ENCODE measurements around the gene CARD8.
A peak's percentile ranks its signal among the peaks of the same experiment; 100 is the strongest.

Gene CARD8

DNA sequence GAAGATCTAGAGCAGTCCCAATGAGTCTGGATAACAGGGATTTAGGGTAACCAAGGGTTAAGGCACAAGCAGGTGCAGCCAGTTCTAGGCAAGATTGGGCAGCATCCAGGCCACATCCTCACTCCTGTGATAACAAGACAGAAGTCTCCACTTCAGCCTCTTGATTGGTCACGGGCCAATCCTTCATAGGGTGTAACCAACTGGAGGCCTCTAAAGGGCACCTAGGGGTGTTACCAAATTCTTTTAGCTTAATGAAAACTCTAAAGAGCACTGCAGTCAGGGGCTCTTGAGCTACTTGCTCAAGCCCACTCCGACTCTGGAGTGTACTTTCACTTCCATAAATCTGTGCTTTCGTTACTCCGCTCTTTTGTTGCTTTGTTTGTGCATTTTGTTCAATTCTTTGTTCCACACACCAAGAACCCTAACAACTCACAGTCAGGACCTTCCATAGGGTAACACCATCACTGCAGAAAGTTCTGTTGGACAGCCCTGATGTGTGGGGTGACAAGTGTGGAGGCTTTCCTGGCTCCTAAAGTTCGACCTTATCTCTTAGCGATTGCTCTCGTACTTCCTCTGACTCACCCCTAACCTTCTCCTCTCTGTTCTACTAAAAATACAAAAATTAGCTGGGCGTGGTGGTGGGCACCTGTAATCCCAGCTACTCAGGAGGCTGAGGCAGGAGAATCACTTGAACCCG, 49.2 kb downstream of the CARD8 start:
- Histone ChIP-seq H3K27ac (ENCODE audit: low read length) (no peak overlapping the region), H3K9me3 (ENCODE audit: control insufficient read depth in 1 of 2, low read length in 2 of 2) (no peaks in the 10 kb centered on the region), H3K4me3 (ENCODE audit: low read depth in 1 of 2, low read length in 2 of 2) (no peak overlapping the region), H3K4me1 (ENCODE audit: control insufficient read depth in 1 of 2, insufficient read depth in 2 of 2, low read length in 2 of 2) (peaks cover 4 to 14% of the 10 kb centered on the region in 2 donors), H3K36me3 (ENCODE audit: control insufficient read depth in 1 of 2, insufficient read depth in 2 of 2, low read length in 2 of 2) (peaks cover 7 to 10% of the 10 kb centered on the region in 2 donors), H3K27me3 (ENCODE audit: low read depth, low read length) (no peaks in the 10 kb centered on the region)

DNA sequence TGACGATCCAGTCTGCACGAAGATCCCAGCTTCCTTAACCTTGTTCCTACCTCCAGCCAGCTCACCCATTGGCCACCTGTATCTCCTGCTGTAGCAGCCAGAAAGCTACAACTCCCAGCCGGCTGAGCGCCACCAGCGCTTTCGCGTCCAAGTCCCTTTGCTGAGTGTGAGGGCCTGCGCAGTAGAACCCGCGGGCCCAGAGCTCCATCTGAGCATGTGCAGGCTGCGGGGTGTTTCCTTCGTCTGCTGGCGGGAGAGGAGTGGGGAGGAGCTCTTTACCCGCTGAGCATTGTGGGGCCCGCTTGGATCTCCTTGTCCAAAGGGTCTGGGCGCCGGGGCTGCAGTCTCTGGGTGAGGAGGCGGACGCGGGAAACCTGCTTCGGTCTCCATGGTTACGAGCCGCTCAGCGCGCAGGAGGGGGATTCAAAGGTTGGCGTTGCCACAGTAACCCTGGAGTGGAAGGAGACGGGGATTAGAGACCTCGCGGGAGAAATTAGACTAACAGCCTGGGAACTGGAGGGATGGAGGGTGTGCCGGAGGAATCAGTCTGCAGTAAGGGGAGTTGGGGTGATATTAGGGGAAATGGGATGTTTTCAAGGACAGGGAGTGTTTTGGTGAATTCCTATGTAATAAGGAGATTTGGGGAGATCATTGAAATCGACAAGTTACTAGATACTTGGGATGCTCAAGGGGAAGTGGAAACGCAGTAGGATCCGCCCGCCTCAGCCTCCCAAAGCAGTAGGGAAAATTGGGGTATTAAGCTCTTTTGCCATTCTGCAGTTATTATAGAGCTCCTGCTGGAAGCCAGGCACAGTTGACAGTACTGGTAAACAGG, 51.7 kb downstream of the CARD8 start:
- H3K27me3 ChIP-seq (ENCODE audit: low read depth, low read length) = no peaks in the 10 kb centered on the region
- peaks cover 4 to 14% of the 10 kb centered on the region in 2 donors for H3K4me1 ChIP-seq (ENCODE audit: control insufficient read depth in 1 of 2, insufficient read depth in 2 of 2, low read length in 2 of 2)
- no peaks in the 10 kb centered on the region for H3K9me3 ChIP-seq (ENCODE audit: control insufficient read depth in 1 of 2, low read length in 2 of 2)
- H3K36me3 ChIP-seq (ENCODE audit: control insufficient read depth in 1 of 2, insufficient read depth in 2 of 2, low read length in 2 of 2) = no peaks in the 10 kb centered on the region
- peak overlapping the region; percentile 77 for H3K27ac ChIP-seq (ENCODE audit: low read length)
- H3K4me3 ChIP-seq (ENCODE audit: low read depth in 1 of 2, low read length in 2 of 2) = peak overlapping the region; percentile 93 to 98

DNA sequence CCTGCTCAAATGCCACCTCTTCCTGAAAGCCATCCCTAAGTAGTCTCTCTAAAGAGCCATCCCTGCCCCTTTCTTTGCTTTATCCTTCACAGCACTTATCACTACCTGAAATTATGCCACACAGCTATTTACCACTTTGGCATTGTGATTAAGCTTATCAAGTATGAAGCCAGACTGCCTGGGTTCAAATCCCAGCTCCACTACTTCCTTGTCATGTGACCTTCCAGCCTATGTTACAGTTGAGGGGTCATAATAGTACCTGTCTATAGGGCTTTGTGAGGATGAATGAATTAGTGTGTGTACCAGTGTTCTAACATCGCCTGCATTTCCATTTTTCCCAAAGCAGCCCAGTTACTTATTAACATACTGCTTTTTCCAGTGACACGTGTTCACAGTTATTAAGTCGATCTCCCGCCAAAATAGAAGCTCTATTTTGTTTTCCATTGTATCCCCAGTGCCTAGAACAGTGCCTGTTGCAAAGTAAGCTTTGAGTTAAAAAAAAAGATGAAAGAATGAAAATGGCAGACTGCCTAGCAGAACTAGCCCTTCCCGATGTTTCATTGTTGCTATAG, 52.4 kb downstream of the CARD8 start:
- peaks cover 4 to 14% of the 10 kb centered on the region in 2 donors for H3K4me1 ChIP-seq (ENCODE audit: control insufficient read depth in 1 of 2, insufficient read depth in 2 of 2, low read length in 2 of 2)
- peak overlapping the region; percentile 70 for H3K27ac ChIP-seq (ENCODE audit: low read length)
- H3K36me3 ChIP-seq (ENCODE audit: control insufficient read depth in 1 of 2, insufficient read depth in 2 of 2, low read length in 2 of 2) = no peaks in the 10 kb centered on the region
- H3K9me3 ChIP-seq (ENCODE audit: control insufficient read depth in 1 of 2, low read length in 2 of 2) = no peaks in the 10 kb centered on the region
- H3K27me3 ChIP-seq (ENCODE audit: low read depth, low read length) = no peaks in the 10 kb centered on the region
- H3K4me3 ChIP-seq (ENCODE audit: low read depth in 1 of 2, low read length in 2 of 2) = peak overlapping the region; percentile 93 to 98

GRCh38 chr19:48196933-48197665, 58.6 kb downstream of the CARD8 start:
- no peaks in the 10 kb centered on the region for H3K9me3 ChIP-seq (ENCODE audit: control insufficient read depth in 1 of 2, low read length in 2 of 2)
- no peaks in the 10 kb centered on the region for H3K4me1 ChIP-seq (ENCODE audit: control insufficient read depth in 1 of 2, insufficient read depth in 2 of 2, low read length in 2 of 2)
- no peak overlapping the region for H3K27ac ChIP-seq (ENCODE audit: low read length)
- no peaks in the 10 kb centered on the region for H3K27me3 ChIP-seq (ENCODE audit: low read depth, low read length)
- no peak overlapping the region for H3K4me3 ChIP-seq (ENCODE audit: low read depth in 1 of 2, low read length in 2 of 2)
- no peaks in the 10 kb centered on the region for H3K36me3 ChIP-seq (ENCODE audit: control insufficient read depth in 1 of 2, insufficient read depth in 2 of 2, low read length in 2 of 2)

DNA sequence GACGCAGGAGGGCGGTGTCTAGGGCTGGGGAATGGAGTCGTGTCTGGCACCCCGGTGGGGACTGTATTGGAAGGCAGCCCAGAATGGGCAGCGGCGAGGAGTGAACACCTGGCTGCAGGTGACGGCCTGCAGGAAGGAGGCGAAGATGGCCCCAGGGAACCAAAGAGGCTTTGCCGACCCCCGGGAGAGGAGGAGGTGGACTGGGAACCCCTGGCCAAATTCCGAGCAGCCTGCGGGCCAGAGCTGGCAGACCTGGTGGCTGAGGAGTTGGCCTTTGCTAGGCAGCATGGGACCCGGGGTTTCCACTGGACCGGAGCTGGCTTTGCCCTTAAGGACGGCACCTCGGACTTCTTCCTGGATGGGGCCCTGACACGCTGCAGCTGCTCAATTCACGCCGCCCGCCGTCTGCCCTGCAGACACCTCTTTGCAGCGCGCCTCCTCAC, 59.4 kb downstream of the CARD8 start:
- H3K9me3 ChIP-seq (ENCODE audit: control insufficient read depth in 1 of 2, low read length in 2 of 2) = no peaks in the 10 kb centered on the region
- H3K27ac ChIP-seq (ENCODE audit: low read length) = no peak overlapping the region
- H3K36me3 ChIP-seq (ENCODE audit: control insufficient read depth in 1 of 2, insufficient read depth in 2 of 2, low read length in 2 of 2) = no peaks in the 10 kb centered on the region
- no peaks in the 10 kb centered on the region for H3K4me1 ChIP-seq (ENCODE audit: control insufficient read depth in 1 of 2, insufficient read depth in 2 of 2, low read length in 2 of 2)
- no peaks in the 10 kb centered on the region for H3K27me3 ChIP-seq (ENCODE audit: low read depth, low read length)
- no peak overlapping the region for H3K4me3 ChIP-seq (ENCODE audit: low read depth in 1 of 2, low read length in 2 of 2)

DNA sequence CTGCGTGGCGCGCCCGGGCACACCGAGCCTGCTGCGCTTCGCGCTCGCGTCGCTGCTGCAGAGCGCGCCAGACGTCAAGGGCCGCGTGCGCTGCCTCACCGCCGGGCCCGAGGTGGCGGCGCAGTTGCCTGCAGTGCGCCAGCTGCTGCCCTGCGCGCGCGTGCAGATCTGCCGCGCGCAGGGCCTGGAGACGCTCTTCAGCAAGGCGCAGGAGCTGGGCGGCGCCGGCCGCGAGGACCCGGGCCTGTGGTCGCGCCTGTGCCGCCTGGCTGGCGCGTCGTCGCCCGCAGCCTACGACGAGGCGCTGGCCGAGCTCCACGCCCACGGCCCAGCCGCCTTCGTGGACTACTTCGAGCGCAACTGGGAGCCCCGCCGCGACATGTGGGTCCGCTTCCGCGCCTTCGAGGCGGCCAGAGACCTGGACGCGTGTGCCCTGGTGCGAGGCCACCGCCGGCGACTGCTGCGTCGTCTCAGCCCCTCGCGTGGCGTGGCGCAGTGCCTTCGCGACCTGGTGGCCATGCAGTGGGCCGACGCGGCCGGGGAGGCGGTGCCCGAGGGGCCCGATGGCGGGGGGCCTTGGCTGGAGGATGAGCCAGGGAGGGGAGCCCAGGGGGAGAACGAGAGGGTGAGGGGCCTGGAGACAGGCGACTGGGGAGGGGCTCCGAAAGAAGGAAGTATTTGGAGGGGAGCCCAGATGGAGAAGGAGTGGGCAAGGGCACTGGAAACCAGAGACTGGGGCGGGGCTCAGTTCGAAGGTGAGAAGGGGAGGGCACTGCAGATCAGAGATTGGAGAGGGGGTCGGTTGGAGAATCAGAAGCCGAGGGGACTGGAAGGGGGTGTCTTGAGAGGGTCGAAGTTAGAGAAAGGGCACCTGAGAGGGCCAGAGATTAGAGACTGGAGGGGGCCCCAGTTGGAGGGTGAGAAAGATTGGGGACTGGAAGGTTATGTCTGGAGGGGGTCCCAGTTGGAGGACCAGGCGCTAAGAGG, 60.6 kb downstream of the CARD8 start:
- Histone ChIP-seq H3K9me3 (ENCODE audit: control insufficient read depth in 1 of 2, low read length in 2 of 2) (no peaks in the 10 kb centered on the region), H3K36me3 (ENCODE audit: control insufficient read depth in 1 of 2, insufficient read depth in 2 of 2, low read length in 2 of 2) (no peaks in the 10 kb centered on the region), H3K27me3 (ENCODE audit: low read depth, low read length) (no peaks in the 10 kb centered on the region), H3K27ac (ENCODE audit: low read length) (no peak overlapping the region), H3K4me1 (ENCODE audit: control insufficient read depth in 1 of 2, insufficient read depth in 2 of 2, low read length in 2 of 2) (no peaks in the 10 kb centered on the region), H3K4me3 (ENCODE audit: low read depth in 1 of 2, low read length in 2 of 2) (no peak overlapping the region)

DNA sequence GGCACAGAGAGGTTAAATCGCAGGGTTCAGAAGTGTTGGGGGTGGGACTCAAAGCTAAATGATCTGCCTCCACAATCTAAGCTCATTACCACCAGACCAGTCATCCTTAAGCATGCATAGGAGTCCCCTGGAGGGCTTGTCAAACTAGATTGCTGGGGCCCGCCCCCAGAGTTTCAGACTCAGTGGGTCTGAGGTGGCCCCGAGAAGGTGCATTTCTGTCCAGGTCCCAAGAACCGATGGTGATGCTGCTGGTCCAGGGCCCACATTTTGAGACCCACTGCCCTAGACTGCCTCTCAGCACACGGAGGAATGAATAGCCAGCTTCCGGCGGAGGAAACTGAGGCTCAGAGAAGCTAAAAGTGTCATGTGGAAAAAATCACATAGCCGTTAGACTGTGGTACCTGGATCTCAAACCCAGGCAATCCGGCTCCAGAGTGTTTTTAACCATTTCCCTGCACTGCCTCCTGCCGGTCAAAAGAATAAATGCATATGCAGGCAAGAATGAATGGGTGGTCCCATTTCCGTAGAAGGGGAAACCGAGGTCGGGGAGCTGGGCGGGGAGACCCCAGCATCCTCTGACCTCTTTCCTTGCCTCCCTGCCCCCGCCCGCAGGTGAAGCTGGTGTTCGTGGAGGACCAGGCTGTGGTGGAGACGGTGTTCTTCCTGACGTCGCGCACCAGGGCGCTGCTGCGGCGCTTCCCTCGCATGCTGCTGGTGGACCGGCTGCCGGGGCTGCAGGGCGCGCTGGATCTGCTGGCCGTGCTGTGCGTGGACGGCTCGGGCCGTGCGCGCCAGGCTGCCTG, 61.5 kb downstream of the CARD8 start:
- H3K9me3 ChIP-seq (ENCODE audit: control insufficient read depth in 1 of 2, low read length in 2 of 2) = no peaks in the 10 kb centered on the region
- H3K4me1 ChIP-seq (ENCODE audit: control insufficient read depth in 1 of 2, insufficient read depth in 2 of 2, low read length in 2 of 2) = no peaks in the 10 kb centered on the region
- no peaks in the 10 kb centered on the region for H3K27me3 ChIP-seq (ENCODE audit: low read depth, low read length)
- H3K36me3 ChIP-seq (ENCODE audit: control insufficient read depth in 1 of 2, insufficient read depth in 2 of 2, low read length in 2 of 2) = no peaks in the 10 kb centered on the region
- no peak overlapping the region for H3K27ac ChIP-seq (ENCODE audit: low read length)
- no peak overlapping the region for H3K4me3 ChIP-seq (ENCODE audit: low read depth in 1 of 2, low read length in 2 of 2)

GRCh38 chr19:48192750-48193149, 63.0 kb downstream of the CARD8 start:
- no peaks in the 10 kb centered on the region for H3K4me1 ChIP-seq (ENCODE audit: control insufficient read depth in 1 of 2, insufficient read depth in 2 of 2, low read length in 2 of 2)
- H3K4me3 ChIP-seq (ENCODE audit: low read depth in 1 of 2, low read length in 2 of 2) = no peak overlapping the region
- no peaks in the 10 kb centered on the region for H3K9me3 ChIP-seq (ENCODE audit: control insufficient read depth in 1 of 2, low read length in 2 of 2)
- H3K36me3 ChIP-seq (ENCODE audit: control insufficient read depth in 1 of 2, insufficient read depth in 2 of 2, low read length in 2 of 2) = no peaks in the 10 kb centered on the region
- no peak overlapping the region for H3K27ac ChIP-seq (ENCODE audit: low read length)
- H3K27me3 ChIP-seq (ENCODE audit: low read depth, low read length) = no peaks in the 10 kb centered on the region

GRCh38 chr19:48190885-48191284, 64.8 kb downstream of the CARD8 start:
- no peak overlapping the region for H3K4me3 ChIP-seq (ENCODE audit: low read depth in 1 of 2, low read length in 2 of 2)

More at GRCh38 chr19:48190885-48191284, 64.8 kb downstream of the CARD8 start:
- Histone ChIP-seq H3K36me3 (ENCODE audit: control insufficient read depth in 1 of 2, insufficient read depth in 2 of 2, low read length in 2 of 2) (no peaks in the 10 kb centered on the region), H3K27me3 (ENCODE audit: low read depth, low read length) (no peaks in the 10 kb centered on the region), H3K4me1 (ENCODE audit: control insufficient read depth in 1 of 2, insufficient read depth in 2 of 2, low read length in 2 of 2) (no peaks in the 10 kb centered on the region), H3K9me3 (ENCODE audit: control insufficient read depth in 1 of 2, low read length in 2 of 2) (no peaks in the 10 kb centered on the region), H3K27ac (ENCODE audit: low read length) (no peak overlapping the region)
